NCI-H2029 (cell line): ENCODE data around the gene PEX5L.
"Not testable (repeated sequence)": the region's sequence is repeated elsewhere in the genome, so short reads cannot be mapped to it uniquely, and the experiment has no call there.

Source experiments
- DNase-seq: peaks from one replicate; lab custom pipeline; 2025; lab: John Stamatoyannopoulos, UW

The PEX5L gene

DNA sequence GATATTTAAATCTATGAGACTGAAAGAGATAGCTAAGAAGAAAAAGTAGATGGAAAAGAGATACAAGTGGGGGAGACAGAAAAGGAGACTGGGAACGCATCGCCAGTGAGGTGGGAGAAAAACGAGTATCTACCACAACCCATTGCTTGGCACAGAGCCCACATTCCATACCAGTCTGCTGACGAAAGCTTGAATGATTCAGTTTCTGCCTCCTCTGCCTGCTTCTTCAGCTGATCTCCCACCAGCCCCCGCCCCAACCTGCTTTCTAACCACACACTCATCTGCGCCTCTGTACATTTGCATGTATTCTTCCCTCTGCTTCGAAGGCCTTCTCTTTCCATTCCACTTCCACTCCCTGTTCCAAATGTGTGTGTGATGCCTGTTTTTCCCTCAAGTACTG, 195.8 kb downstream of the PEX5L start:
- no peak for DNase-seq

- no peak for DNase-seq
These were observed 199.4 kb downstream of the PEX5L start for GRCh38 chr3:179837374-179837773.

GRCh38 chr3:179833294-179833693, 203.4 kb downstream of the PEX5L start:
- no peak for DNase-seq

DNA sequence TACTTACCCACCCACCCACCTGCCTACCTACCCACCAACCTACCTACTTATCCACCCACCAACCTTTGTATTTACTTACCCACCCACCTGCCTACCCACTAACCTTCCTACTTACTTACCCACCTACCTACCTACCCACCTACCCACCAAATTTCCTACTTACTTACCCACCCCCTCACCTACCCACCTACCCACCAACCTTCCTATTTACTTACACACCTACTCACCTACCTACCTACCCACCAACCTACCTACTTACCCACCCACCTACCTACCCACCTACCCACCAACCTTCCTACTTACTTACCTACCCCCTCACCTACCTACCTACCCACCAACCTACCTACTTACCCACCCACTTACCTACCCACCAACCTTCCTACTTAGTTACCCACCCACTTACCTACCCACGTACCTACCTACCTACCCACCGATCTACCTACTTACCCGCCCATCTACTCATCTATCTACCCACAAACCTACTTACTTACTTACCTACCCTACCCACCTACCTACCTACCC, 204.3 kb downstream of the PEX5L start:
- no peak for DNase-seq

- no peak for DNase-seq
These were observed 207.3 kb downstream of the PEX5L start for GRCh38 chr3:179829401-179829800.

- no peak for DNase-seq
These were observed 208.0 kb downstream of the PEX5L start for GRCh38 chr3:179828738-179829137.

DNA sequence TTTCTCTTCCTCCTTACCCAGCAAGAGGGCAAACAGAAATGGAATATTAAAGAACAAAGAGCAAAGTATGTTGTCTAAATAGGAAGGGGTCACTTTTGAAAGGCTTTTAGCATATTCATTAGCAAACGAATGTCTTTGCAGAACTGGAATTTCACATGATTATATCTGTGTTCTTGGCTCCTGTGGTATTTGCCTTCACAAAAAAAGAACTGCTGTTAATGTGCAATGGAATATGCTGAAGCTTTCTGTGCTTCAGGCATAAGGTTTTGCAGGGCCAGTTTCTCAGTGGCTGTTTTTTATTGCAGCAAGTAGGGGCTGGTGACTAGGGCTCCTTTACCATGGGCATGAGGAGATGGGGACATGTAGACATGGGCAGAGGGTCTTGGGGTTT, 210.5 kb downstream of the PEX5L start:
- DNase-seq: no peak

GRCh38 chr3:179825527-179826246, 211.1 kb downstream of the PEX5L start:
- no peak for DNase-seq

GRCh38 chr3:179822296-179822695, 214.4 kb downstream of the PEX5L start:
- no peak for DNase-seq

DNA sequence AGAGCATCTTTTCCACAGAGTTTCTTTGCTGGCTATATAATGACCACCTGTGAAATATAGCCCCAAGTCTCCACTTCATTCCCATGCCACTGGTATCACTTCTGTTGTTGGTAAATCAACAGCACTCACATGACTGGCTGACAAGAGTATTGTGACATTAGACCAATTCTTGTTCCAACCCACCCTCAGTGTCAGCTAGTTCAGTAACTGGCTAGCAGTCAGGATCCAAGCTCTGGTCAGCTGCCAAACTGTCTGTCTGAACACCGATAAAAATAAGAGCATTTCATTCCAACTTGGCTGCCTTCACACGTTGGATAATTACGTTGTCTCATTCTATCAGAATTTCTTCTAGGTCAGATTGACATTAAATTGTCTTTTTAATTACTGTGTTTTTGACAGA, 217.4 kb downstream of the PEX5L start:
- DNase-seq: no peak

DNA sequence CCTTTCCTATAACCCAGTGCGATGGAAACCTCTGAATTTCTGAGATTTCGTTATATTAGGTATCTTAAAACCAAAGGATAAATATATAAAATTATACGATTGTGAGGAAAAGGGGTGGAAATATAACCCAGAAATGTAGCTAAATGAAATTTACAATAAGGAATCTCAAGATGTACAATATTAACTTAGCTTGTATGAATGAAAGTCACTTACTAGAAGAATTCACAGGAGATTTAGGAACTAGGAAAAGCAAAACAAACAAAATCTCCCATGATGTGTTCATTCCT, 224.7 kb downstream of the PEX5L start:
- no peak for DNase-seq

GRCh38 chr3:179811321-179812095, 225.2 kb downstream of the PEX5L start:
- DNase-seq: peak; percentile 55

GRCh38 chr3:179809639-179810038, 227.1 kb downstream of the PEX5L start:
- no peak for DNase-seq

DNA sequence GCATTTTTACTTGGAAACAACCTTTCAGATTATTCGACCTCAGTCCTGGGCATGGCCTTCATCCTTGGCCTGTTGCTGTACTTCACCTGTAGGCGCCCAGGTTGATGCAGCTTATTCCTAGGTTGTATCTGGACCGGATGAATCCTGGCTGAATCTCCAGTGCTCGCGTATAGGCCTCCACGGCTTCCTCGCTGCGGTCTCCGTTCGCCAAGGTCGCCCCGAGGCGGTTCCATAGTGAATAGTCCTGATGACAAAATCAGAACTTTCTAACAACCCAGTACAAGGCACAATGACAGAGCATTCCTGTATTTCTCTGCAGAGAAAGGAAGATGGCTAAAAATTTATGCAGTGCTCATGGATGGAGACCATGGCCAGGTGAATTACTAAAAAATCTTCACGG, 229.1 kb downstream of the PEX5L start:
- DNase-seq: no peak

DNA sequence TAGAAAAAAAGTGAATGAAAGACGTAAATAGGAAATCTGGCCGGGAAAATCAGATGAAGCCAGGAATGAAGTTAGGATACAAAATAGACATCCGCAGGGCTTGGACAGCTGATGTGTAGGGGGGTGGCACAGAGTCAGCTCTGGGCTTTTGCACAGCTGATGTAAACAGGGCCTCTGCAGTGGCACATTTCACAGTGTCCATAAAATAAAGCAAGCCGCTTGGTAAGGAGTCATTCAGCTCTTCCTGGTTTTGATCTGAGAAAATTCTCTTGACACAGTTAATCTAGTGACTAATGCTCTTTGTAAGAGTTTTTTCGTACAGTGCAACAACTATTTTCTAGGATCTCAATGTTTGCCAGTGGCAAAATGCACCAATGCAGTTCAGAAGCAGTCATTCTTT, 230.6 kb downstream of the PEX5L start:
- DNase-seq: no peak

DNA sequence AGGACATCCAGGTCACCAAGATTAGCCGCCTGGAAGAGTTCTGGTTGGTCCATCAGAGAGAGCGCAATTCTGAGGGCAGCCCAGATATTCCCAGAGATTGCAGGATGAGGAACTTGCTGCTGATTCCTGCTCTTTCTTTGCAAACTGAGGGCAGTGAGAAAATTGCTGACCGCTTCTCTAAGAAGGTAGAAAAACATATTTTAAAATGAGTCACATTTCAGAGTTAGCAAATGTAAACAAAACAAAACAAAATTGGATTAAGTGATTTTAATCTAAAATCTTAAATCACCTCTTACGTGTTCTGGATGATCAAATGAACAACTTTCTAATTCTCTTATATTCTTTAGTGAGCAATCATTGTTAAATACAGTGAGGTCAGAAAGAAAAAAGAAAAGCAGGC, 234.9 kb downstream of the PEX5L start:
- no peak for DNase-seq

GRCh38 chr3:179801263-179801662, 235.5 kb downstream of the PEX5L start:
- DNase-seq: no peak

DNA sequence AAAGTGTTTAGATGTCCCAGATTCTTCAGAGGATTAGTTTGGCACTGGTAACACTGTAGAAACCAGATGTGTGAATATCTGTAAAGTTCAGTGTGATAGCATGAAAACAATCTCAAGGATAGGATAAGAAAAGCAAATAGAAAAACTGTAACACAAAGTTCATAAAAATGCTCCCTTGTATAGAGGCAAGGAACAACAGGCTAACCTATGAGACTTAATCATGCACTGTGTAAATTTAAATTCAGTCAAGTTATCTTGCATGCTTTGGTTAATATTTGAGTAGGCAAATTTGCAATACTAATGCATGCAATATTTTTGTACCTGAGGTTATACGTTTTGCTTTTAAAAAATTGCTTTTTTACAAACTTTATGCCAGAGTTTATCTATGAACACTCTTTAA, 239.5 kb downstream of the PEX5L start:
- no peak for DNase-seq

DNA sequence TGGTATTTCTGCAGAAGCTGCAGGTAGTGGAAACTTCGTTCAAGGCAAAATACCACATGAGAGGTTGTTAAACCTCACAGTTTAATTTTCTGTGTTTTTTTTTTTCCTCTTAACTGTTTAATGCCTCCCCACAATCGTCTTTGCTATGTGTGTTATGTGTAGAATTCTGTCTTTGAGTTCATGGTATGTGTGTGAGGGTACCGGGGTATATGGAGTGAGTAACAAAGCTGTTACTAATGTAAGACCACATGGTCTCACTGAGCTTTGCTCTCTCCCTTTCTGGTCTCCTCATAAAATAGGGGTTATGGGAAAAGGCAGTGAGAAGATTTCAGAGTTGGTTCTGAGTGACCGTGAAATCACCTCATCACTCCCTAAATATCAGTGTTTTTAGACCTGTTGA, 240.3 kb downstream of the PEX5L start:
- DNase-seq: no peak

- DNase-seq: no peak
These were observed 242.4 kb downstream of the PEX5L start for GRCh38 chr3:179794355-179794754.

DNA sequence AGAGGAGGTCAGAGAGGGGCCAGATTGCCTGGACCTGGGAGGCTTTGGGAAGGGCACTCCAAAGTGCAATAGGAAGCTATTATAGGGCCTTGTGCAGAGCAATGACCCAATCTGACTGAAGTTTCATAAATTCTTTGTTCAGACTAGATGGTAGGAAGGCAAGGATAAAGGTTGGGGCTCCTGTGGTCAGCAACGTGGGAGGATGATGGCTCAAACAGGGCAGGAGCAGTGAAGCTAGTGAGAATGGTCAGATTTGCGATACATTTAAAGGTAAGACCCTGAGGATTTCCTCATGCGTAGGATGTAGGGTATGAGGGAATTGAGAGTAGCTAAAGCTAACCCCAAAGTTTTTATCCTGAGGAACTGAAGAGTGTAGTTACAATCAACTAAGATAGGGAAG, 244.9 kb downstream of the PEX5L start:
- DNase-seq: no peak

GRCh38 chr3:179788996-179789395, 247.7 kb downstream of the PEX5L start:
- DNase-seq: no peak

GRCh38 chr3:179782841-179783240, 253.9 kb downstream of the PEX5L start:
- DNase-seq: not testable (repeated sequence)
